ENCODE measurements around the gene IFIH1.

IFIH1 gene

GRCh38 chr2:162308747-162309503, 9.6 kb downstream of the IFIH1 start:
- peak in 1 of 3 donors; percentile 18 for DNase-seq

DNA sequence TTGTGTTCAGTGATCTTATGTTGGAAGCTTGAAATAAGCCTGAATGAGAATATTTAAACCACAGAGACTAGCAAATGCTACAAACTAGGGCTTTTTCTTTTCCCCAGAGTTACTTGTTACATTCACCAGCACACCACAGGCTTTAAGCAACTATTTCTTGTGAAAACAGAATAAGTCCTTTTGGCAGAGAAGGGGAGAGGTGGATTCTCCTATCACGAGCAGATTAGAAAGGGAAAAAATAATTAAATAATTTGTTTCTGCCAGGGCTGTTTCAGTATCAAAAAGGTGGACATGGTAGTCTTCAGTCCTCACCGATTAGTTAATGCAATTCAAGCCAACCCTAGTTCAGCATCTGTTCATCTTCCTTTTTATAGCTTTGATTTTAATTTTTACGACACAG, 12.6 kb downstream of the IFIH1 start:
- DNase-seq: no peak

DNA sequence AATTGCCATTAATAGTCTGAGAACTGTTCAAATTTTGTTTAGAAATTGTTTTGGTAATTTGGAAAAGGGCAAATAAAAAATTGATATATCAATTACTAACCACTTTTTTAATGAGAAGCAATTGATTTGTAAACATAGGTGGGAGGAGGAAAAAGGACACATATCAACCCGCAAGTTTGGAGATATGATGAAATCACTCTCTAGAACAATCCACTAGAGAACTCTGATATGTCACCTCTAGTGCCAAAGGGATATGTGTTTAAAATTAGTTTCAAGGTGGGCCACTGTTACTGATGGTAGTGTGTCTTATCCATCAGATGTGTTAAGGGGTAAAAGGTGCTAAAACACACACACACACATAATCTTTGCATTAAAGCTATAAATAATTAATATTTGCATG, 16.6 kb downstream of the IFIH1 start:
- DNase-seq: no peak

GRCh38 chr2:162301151-162301804, 17.2 kb downstream of the IFIH1 start:
- peak; percentile 61 to 77 (median 73) for DNase-seq

DNA sequence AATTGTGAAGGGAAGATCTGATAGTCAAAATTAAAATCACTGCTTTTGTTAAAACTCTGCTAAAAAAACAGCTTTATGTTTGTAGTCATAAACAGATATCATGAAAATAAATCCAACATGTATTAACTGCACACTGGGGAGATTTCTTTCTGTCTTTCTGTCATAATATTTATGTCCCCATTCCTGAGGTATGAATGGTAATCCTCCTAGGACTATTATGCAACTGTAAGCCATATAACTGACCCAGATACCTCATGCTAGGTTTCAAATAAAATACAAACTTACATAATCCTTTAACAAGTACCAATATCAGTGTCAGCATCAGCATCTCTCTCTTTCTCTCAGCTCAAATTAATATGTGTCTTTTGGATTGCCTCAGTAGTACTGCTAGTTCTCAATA, 18.2 kb downstream of the IFIH1 start:
- no peak for DNase-seq

DNA sequence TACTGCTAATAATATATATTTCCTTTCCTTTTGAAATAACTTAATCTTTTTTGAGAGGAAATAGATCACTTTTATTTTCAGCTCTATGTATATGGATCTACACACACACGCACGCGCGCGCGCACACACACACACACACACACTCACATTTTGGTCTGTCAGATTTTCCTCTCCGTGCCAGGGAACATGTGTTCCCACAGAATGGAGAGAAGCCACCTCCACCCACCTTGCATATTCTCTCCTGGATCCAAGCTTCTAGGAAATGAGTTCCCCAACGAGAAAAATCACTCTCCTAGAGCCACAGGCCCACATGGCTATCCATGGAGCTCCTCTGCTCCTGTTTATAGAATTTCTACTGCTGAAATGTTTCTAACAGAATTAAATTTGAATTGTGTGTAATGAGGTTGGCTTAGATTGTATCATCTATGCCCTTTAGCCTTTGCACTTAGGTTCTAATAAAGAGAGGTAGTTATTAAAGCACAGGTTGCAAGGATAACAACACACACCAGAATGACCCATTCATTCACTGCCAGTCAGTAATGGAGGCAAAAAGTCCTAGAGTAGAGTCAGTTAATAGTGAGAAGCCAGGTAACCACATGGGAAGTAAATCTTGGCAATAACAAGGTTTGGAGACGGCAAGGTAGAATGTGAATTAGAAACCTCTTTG, 19.7 kb downstream of the IFIH1 start:
- no peak for DNase-seq

- peak; percentile 78 to 89 (median 83) for DNase-seq
Observed at GRCh38 chr2:162297925-162298552, 20.4 kb downstream of the IFIH1 start.

DNA sequence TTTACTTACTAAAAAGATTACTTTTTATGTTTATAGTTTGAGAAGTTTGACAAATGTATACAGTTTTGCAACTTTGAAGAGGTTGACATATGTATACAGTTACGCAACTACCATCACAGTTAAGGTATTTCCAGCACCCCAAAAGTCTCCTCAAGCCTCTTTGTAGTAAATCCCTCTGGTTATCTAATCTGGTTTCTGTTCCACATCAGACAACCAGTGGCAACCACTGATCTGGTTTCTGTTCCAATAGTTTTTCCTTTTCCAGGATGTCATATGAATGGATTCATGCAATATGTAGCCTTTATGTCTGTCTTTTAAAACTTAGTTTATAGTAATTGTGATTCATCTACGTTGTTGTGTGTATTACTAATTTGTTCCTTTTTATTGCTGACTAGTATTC, 23.5 kb downstream of the IFIH1 start:
- peak in 2 of 3 donors; percentile 51 to 66 for DNase-seq

- peak in 1 of 3 donors; percentile 49 for DNase-seq
Observed at GRCh38 chr2:162293122-162293786, 25.2 kb downstream of the IFIH1 start.

DNA sequence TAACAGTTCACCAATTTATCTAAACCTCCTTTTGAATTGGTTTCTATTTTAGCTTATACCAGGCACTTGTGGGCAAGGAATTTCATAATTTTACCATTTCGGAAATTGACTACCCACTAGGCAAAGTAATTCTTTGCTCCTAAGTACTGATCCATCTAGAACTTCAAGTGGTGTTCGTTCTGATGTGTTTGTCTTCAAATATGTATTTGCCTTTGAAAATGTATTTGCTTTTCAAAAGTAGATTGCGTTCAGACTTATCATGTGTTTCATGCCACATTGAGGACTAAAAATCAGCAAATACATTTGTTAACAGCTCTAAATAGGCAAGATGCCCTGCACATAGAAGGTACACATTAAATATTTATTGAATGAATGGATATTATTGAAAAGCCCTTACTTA, 26.7 kb downstream of the IFIH1 start:
- DNase-seq: no peak

- DNase-seq: no peak
Observed at GRCh38 chr2:162282765-162283425, 35.6 kb downstream of the IFIH1 start.

DNA sequence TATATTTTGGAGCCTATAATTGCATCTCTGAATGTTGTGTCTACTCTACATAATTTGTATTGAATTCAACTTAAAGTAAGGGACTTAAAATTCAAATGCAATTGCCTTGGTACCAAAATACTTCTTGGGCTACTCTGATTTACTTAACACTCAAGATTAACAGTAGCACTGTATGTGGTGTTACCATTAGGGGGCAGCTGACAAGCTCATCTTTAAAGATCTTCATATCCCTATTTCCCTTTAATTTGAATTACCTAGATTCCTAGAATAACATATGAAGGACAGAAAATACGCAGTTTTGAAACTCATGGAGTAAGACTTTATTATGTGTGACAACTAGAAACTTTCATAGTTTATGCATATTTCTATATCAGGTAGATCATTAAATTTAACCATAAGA, 37.8 kb downstream of the IFIH1 start:
- no peak for DNase-seq

DNA sequence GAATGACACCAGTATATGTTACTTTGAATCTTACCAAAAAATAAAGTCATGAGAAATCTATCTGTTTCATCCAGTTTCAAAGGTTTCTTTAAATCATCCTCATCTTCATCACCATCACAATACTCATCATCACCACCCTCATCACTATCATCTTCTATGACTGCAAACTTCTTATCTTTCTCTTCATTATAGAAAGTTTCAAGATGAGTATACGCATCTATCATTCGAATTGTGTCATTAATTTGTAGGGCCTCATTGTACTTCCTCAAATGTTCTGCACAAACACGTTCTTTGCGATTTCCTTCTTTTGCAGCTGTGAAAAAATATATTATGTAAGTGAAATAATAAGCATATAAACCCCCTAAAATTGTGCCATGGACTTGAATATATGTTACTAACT, 41.1 kb downstream of the IFIH1 start:
- DNase-seq: peak in 2 of 3 donors; percentile 50 to 61

GRCh38 chr2:162267996-162268395, 50.5 kb downstream of the IFIH1 start:
- DNase-seq: no peak

DNA sequence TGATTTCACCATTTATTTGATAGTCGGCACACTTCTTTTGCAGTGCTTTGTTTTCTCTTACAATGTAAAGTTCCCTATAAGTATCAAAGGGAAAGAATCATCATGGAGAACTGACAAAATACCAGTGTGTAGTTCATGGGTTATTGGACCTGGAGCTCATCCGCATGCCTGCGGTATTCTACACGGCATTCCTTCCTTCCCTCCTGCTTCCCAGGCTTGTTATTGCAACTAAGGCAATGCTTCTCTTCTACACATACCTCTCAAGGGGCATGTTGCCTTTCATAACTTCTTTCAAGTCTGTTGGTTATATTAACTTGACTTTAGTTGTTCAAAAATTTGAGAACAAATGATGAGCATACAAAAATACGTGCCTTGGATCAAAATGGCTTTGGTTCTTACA, 51.0 kb downstream of the IFIH1 start:
- DNase-seq: no peak

GRCh38 chr2:162266460-162266760, 52.1 kb downstream of the IFIH1 start:
- no peak for DNase-seq

DNA sequence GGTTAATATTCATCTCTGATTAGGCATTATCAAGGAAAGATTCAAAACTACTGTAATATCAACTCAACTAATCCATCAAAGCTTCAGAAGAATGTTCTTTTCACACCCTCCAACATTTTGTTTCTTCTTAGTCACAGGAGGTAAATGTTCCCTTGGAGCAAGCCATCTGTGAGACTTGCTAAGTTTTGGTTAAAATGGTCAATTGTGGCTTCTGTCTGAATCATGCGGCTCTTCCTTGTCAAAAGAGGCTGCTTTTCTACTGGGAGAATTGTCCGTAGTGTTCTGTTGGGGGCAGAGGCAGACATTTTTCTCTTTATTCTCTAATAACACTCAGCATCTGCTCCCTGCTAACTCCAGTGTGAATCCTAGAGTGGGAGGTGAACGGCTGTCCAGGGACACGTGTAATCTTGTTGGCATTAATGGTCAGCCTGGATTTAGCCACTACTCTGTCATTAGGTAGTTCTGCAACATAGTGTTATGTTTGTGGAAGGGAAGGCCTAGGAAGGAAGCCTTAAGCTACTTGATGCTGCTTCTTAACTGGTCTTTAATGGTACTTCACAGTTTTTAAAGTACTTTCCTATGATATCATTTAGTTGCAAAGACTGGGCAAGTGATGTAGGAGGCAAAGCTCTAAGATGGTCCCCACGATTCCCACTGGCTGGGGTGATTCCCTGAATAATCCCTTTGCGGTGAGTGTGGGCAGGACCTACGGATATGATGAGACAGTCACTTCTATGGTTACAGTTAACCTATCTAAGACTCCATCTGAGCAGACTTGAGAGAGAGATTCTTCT, 52.6 kb downstream of the IFIH1 start:
- DNase-seq: peak in 2 of 3 donors; percentile 44 to 51

- peak; percentile 82 to 93 (median 90) for DNase-seq
Observed at GRCh38 chr2:162261032-162261945, 57.2 kb downstream of the IFIH1 start.

- DNase-seq: peak; percentile 62 to 71 (median 70)
Observed at GRCh38 chr2:162258686-162259085, 59.8 kb downstream of the IFIH1 start.

- peak in 2 of 3 donors; percentile 48 to 55 for DNase-seq
Observed at GRCh38 chr2:162258169-162258568, 60.3 kb downstream of the IFIH1 start.

All from suppressor macrophage treated with lipopolysaccharide for 1 hour (primary cell).